Measurements from ENCODE around the gene PNPO. TPM values are rescaled to one million over a fixed set of nuclear protein-coding genes. Genes with fewer than 3 reads are reported as not detected.
A peak's percentile ranks its signal among the peaks of the same experiment; 100 is the strongest.

The PNPO gene
- total and polyA plus RNA-seq, 2 of the 13 experiments (the other 11 are each of a cell fraction or from before 2014, with no cell fraction given) = 47.9 to 63.3 TPM

DNA sequence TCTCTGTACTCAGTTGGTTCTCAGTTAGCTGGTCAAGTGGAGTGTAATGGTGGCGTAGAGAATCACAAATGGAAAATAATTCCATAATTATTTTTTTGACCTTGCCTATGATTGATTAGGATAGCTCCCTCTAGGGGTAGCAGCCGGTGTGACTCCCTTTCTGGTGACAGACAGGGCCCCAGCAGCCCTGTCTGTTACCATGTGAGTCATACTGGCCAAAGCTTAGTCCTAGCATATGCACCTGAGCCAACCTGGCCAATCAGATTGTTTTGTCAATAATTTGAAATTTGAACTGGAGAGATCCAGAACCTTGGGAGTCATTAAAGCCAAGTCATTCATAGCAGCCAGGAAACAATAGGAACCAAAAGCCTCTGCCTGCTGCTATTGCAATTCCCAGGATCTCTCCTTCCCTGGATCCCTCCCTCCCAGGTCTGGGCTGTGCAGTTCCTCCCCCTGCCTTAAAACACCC lies 5.6 kb downstream of the PNPO start (continued):
- TF ChIP-seq, protein P1, sequence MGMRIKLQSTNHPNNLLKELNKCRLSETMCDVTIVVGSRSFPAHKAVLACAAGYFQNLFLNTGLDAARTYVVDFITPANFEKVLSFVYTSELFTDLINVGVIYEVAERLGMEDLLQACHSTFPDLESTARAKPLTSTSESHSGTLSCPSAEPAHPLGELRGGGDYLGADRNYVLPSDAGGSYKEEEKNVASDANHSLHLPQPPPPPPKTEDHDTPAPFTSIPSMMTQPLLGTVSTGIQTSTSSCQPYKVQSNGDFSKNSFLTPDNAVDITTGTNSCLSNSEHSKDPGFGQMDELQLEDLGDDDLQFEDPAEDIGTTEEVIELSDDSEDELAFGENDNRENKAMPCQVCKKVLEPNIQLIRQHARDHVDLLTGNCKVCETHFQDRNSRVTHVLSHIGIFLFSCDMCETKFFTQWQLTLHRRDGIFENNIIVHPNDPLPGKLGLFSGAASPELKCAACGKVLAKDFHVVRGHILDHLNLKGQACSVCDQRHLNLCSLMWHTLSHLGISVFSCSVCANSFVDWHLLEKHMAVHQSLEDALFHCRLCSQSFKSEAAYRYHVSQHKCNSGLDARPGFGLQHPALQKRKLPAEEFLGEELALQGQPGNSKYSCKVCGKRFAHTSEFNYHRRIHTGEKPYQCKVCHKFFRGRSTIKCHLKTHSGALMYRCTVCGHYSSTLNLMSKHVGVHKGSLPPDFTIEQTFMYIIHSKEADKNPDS (CRISPR knock-in tag; IDR thresholded peaks at IDR 0.05) = no peak
- no peak for TF ChIP-seq ZNF839 (CRISPR knock-in tag; IDR thresholded peaks at IDR 0.05; ENCODE audit: borderline replicate concordance)
- 0 out of 2 replicates have a peak, but pooled peaks have one; percentile 51 for TF ChIP-seq ZNF772 (CRISPR knock-in tag; IDR thresholded peaks at IDR 0.05)
- TF ChIP-seq, protein P2, sequence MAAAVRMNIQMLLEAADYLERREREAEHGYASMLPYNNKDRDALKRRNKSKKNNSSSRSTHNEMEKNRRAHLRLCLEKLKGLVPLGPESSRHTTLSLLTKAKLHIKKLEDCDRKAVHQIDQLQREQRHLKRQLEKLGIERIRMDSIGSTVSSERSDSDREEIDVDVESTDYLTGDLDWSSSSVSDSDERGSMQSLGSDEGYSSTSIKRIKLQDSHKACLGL (CRISPR knock-in tag; IDR thresholded peaks at IDR 0.05) = no peak
- TF ChIP-seq HOXA7 (CRISPR knock-in tag; IDR thresholded peaks at IDR 0.05) = no peak
- TF ChIP-seq, protein P3, sequence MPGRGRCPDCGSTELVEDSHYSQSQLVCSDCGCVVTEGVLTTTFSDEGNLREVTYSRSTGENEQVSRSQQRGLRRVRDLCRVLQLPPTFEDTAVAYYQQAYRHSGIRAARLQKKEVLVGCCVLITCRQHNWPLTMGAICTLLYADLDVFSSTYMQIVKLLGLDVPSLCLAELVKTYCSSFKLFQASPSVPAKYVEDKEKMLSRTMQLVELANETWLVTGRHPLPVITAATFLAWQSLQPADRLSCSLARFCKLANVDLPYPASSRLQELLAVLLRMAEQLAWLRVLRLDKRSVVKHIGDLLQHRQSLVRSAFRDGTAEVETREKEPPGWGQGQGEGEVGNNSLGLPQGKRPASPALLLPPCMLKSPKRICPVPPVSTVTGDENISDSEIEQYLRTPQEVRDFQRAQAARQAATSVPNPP (CRISPR knock-in tag; IDR thresholded peaks at IDR 0.05) = no peak
- no peak for TF ChIP-seq ZNF530 (CRISPR knock-in tag; IDR thresholded peaks at IDR 0.05; ENCODE audit: low read depth)
- no peak for TF ChIP-seq ZNF75D (CRISPR knock-in tag; IDR thresholded peaks at IDR 0.05; ENCODE audit: borderline replicate concordance)
- TF ChIP-seq, protein P4, sequence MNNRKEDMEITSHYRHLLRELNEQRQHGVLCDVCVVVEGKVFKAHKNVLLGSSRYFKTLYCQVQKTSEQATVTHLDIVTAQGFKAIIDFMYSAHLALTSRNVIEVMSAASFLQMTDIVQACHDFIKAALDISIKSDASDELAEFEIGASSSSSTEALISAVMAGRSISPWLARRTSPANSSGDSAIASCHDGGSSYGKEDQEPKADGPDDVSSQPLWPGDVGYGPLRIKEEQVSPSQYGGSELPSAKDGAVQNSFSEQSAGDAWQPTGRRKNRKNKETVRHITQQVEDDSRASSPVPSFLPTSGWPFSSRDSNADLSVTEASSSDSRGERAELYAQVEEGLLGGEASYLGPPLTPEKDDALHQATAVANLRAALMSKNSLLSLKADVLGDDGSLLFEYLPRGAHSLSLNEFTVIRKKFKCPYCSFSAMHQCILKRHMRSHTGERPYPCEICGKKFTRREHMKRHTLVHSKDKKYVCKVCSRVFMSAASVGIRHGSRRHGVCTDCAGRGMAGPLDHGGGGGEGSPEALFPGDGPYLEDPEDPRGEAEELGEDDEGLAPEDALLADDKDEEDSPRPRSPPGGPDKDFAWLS (CRISPR knock-in tag; IDR thresholded peaks at IDR 0.05; ENCODE audit: borderline replicate concordance) = no peak
- no peak for TF ChIP-seq KAT2B (IDR thresholded peaks at IDR 0.05; ENCODE audit: borderline replicate concordance, low read depth, low read length)
- TF ChIP-seq, protein P5, sequence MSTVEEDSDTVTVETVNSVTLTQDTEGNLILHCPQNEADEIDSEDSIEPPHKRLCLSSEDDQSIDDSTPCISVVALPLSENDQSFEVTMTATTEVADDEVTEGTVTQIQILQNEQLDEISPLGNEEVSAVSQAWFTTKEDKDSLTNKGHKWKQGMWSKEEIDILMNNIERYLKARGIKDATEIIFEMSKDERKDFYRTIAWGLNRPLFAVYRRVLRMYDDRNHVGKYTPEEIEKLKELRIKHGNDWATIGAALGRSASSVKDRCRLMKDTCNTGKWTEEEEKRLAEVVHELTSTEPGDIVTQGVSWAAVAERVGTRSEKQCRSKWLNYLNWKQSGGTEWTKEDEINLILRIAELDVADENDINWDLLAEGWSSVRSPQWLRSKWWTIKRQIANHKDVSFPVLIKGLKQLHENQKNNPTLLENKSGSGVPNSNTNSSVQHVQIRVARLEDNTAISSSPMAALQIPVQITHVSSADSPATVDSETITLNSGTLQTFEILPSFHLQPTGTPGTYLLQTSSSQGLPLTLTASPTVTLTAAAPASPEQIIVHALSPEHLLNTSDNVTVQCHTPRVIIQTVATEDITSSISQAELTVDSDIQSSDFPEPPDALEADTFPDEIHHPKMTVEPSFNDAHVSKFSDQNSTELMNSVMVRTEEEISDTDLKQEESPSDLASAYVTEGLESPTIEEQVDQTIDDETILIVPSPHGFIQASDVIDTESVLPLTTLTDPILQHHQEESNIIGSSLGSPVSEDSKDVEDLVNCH (CRISPR knock-in tag; IDR thresholded peaks at IDR 0.05) = no peak
- TF ChIP-seq ZNF773 (CRISPR knock-in tag; IDR thresholded peaks at IDR 0.05; ENCODE audit: borderline replicate concordance) = no peak
- TF ChIP-seq ZFP36L2 (CRISPR knock-in tag; IDR thresholded peaks at IDR 0.05) = no peak
- no peak for TF ChIP-seq BRCA1 (CRISPR knock-in tag; IDR thresholded peaks at IDR 0.05)
- no peak; the same call in 1 of the 2 replicates for TF ChIP-seq ZNF788 (CRISPR knock-in tag; IDR thresholded peaks at IDR 0.05; ENCODE audit: borderline replicate concordance)
- no peak for TF ChIP-seq ZNF569 (CRISPR knock-in tag; IDR thresholded peaks at IDR 0.05; ENCODE audit: borderline replicate concordance)
- no peak for TF ChIP-seq AKAP8 (CRISPR knock-in tag; IDR thresholded peaks at IDR 0.05)
- TF ChIP-seq MAFG (CRISPR knock-in tag; IDR thresholded peaks at IDR 0.05) = no peak
- TF ChIP-seq, protein P6, sequence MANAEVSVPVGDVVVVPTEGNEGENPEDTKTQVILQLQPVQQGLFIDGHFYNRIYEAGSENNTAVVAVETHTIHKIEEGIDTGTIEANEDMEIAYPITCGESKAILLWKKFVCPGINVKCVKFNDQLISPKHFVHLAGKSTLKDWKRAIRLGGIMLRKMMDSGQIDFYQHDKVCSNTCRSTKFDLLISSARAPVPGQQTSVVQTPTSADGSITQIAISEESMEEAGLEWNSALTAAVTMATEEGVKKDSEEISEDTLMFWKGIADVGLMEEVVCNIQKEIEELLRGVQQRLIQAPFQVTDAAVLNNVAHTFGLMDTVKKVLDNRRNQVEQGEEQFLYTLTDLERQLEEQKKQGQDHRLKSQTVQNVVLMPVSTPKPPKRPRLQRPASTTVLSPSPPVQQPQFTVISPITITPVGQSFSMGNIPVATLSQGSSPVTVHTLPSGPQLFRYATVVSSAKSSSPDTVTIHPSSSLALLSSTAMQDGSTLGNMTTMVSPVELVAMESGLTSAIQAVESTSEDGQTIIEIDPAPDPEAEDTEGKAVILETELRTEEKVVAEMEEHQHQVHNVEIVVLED (CRISPR knock-in tag; IDR thresholded peaks at IDR 0.05; ENCODE audit: borderline replicate concordance) = no peak
- TF ChIP-seq ZNF317 (CRISPR knock-in tag; IDR thresholded peaks at IDR 0.05) = no peak
- 0 out of 2 replicates have a peak, but pooled peaks have one; percentile 26 for TF ChIP-seq PPARG (CRISPR knock-in tag; conservative IDR thresholded peaks at IDR 0.05)
